Measurements from ENCODE around the gene PCSK4. TPM values are rescaled to one million over a fixed set of nuclear protein-coding genes. Genes with fewer than 3 reads are reported as not detected.

PCSK4 gene
- total RNA-seq, 1 experiment from 2014 or later: 11.1 TPM

DNA sequence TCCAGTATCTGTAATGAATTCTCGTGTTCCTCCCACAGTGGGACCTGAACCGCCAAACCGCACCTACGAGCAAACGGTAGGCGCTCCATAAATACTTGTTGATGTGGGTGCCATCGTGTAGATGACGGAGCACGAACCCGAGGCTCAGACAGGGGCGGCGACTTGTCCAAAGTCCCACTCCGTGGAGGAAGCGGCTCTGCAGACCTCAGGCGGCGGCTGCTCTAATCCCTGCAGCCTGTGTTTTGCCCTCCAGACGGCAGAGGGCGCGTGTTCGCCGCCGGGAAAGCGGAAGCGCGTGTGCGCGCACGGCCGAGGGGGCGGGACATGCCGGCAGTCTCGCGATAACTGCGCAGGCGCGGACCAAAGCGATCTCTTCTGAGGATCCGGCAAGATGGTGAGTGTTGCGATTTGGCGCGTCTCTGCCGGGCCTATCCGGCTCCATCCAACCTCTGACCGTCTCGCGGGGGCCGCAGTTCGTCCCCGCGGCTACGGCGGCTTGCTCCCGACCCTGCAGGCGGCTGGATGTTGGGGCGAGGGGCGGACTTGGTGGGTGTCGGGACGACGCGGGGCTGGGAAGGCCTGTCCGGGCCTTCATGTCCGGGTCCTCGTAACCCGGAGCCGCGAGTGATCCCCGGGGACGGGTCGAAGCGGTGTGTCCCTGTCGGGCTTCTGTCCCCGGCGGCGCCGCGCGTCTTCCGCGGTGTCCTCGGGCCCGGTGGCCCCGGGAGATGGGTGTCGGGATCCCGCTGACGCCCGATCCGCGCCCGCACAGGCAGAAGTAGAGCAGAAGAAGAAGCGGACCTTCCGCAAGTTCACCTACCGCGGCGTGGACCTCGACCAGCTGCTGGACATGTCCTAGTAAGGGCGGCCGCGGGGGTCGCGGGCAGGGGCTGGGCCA is 51.9 kb downstream of the PCSK4 start, which contains the start of gene RPS15 (continued):
- TF ChIP-seq CEBPB (IDR thresholded peaks at IDR 0.05; ENCODE audit: low read depth) (no peak), CBX3 (IDR thresholded peaks at IDR 0.05; ENCODE audit: low read depth) (peak; percentile 96), FOSL1 (IDR thresholded peaks at IDR 0.05; ENCODE audit: low read depth) (no peak; the same call in 1 of the 2 replicates), ZFX (IDR thresholded peaks at IDR 0.05) (peak; percentile 98), POLR2AphosphoS5 (IDR thresholded peaks at IDR 0.05; ENCODE audit: low read depth, low read length) (peak; percentile 99)

DNA sequence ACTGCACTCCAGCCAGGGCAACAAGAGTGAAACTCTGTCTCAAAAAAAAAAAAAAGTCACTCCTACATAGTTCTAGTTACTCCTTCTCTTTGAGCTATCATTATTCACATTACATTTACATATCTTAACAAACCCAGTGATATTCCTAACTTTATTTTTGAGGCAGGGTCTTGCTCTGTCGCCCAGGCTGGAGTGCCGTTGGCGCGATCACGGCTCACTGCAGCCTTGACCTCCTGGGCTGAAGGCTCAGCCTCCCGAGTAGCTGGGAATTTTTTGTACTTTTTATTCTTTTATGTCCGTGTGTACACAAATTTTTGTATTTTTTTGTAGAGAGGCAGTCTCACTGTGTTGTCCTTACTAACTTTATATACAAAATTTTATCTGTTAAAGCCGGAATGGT is 52.5 kb downstream of the PCSK4 start:
- Histone ChIP-seq H3K9me3 (ENCODE audit: control insufficient read depth in 1 of 2, insufficient read depth in 1 of 2, low read depth in 1 of 2, low read length in 2 of 2) (no peaks in the 10 kb centered on the region), H3K9me2 (ENCODE audit: insufficient read depth) (no peaks in the 10 kb centered on the region), H4K20me1 (ENCODE audit: insufficient read depth) (peaks cover 18% of the 10 kb centered on the region; the same call in 1 of the 2 replicates), H3K27ac (ENCODE audit: low read depth, low read length) (peak overlapping the region; percentile 82), H3K36me3 (ENCODE audit: control insufficient read depth in 1 of 2, insufficient read depth in 2 of 2, low read length in 2 of 2) (peaks cover 24 to 53% of the 10 kb centered on the region in 2 experiments), H3K27me3 (ENCODE audit: insufficient read depth, low read length) (no peaks in the 10 kb centered on the region), H3K4me1 (ENCODE audit: control insufficient read depth in 1 of 2, insufficient read depth in 2 of 2, low read length in 2 of 2) (peaks cover 35 to 53% of the 10 kb centered on the region in 2 experiments), H3K79me2 (ENCODE audit: insufficient read depth, low read length) (peaks cover 48% of the 10 kb centered on the region), H2AFZ (ENCODE audit: low read depth, low read length, poor library complexity, severe bottlenecking) (no peak overlapping the region), H3K4me2 (ENCODE audit: low read length) (peak overlapping the region; percentile 93), H3K9ac (ENCODE audit: low read length) (peak overlapping the region; percentile 98), H3K4me3 (replicated peaks in 1 of 2; ENCODE audit: low read depth in 1 of 2, low read length in 2 of 2) (peak overlapping the region; percentile 25 to 76)
- TF ChIP-seq EZH2phosphoT487 (IDR thresholded peaks at IDR 0.05; ENCODE audit: borderline replicate concordance) (no peak), YY1 (IDR thresholded peaks at IDR 0.05; ENCODE audit: extremely low read depth, insufficient replicate concordance, low read depth, low read length) (no peak), POLR2AphosphoS5 (IDR thresholded peaks at IDR 0.05; ENCODE audit: low read depth, low read length) (no peak), EGR1 (IDR thresholded peaks at IDR 0.05; ENCODE audit: low read depth) (no peak), FOSL1 (IDR thresholded peaks at IDR 0.05; ENCODE audit: low read depth) (no peak), EZH2 (IDR thresholded peaks at IDR 0.05) (no peak), CBX3 (IDR thresholded peaks at IDR 0.05; ENCODE audit: low read depth) (no peak), CEBPB (IDR thresholded peaks at IDR 0.05; ENCODE audit: low read depth) (no peak), RAD21 (IDR thresholded peaks at IDR 0.05; ENCODE audit: low read depth) (no peak), ELF1 (IDR thresholded peaks at IDR 0.05; ENCODE audit: borderline replicate concordance, low read depth) (no peak), TCF7L2 (IDR thresholded peaks at IDR 0.05; ENCODE audit: borderline replicate concordance, extremely low read depth, insufficient read depth, insufficient read length) (no peak)
- TF ChIP-seq, protein P1, sequence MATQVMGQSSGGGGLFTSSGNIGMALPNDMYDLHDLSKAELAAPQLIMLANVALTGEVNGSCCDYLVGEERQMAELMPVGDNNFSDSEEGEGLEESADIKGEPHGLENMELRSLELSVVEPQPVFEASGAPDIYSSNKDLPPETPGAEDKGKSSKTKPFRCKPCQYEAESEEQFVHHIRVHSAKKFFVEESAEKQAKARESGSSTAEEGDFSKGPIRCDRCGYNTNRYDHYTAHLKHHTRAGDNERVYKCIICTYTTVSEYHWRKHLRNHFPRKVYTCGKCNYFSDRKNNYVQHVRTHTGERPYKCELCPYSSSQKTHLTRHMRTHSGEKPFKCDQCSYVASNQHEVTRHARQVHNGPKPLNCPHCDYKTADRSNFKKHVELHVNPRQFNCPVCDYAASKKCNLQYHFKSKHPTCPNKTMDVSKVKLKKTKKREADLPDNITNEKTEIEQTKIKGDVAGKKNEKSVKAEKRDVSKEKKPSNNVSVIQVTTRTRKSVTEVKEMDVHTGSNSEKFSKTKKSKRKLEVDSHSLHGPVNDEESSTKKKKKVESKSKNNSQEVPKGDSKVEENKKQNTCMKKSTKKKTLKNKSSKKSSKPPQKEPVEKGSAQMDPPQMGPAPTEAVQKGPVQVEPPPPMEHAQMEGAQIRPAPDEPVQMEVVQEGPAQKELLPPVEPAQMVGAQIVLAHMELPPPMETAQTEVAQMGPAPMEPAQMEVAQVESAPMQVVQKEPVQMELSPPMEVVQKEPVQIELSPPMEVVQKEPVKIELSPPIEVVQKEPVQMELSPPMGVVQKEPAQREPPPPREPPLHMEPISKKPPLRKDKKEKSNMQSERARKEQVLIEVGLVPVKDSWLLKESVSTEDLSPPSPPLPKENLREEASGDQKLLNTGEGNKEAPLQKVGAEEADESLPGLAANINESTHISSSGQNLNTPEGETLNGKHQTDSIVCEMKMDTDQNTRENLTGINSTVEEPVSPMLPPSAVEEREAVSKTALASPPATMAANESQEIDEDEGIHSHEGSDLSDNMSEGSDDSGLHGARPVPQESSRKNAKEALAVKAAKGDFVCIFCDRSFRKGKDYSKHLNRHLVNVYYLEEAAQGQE (IDR thresholded peaks at IDR 0.05; ENCODE audit: low read depth): no peak
- TF ChIP-seq, protein P2, sequence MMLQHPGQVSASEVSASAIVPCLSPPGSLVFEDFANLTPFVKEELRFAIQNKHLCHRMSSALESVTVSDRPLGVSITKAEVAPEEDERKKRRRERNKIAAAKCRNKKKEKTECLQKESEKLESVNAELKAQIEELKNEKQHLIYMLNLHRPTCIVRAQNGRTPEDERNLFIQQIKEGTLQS (IDR thresholded peaks at IDR 0.05): no peak
- TF ChIP-seq, protein P3, sequence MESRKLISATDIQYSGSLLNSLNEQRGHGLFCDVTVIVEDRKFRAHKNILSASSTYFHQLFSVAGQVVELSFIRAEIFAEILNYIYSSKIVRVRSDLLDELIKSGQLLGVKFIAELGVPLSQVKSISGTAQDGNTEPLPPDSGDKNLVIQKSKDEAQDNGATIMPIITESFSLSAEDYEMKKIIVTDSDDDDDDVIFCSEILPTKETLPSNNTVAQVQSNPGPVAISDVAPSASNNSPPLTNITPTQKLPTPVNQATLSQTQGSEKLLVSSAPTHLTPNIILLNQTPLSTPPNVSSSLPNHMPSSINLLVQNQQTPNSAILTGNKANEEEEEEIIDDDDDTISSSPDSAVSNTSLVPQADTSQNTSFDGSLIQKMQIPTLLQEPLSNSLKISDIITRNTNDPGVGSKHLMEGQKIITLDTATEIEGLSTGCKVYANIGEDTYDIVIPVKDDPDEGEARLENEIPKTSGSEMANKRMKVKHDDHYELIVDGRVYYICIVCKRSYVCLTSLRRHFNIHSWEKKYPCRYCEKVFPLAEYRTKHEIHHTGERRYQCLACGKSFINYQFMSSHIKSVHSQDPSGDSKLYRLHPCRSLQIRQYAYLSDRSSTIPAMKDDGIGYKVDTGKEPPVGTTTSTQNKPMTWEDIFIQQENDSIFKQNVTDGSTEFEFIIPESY (IDR thresholded peaks at IDR 0.05; ENCODE audit: extremely low read depth, insufficient replicate concordance, low read length): no peak
- TF ChIP-seq, protein P4, sequence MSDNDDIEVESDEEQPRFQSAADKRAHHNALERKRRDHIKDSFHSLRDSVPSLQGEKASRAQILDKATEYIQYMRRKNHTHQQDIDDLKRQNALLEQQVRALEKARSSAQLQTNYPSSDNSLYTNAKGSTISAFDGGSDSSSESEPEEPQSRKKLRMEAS (IDR thresholded peaks at IDR 0.05): no peak
- CTCF ChIA-PET: interaction anchor here (1.1 kb wide), 1 partner anchor 15 kb away, joined by 4 read pairs; no protein-coding TSS in a partner anchor
- ATAC-seq (no peak), DNase-seq (ENCODE audit: low read depth, low spot score) (no peak)
- RAD21 ChIA-PET (ENCODE audit: low non-redundant PET in 1 of 2, low total read pairs in 2 of 2, uncharacterized antibody in 2 of 2, unreplicated experiment in 2 of 2): no interaction called here
- POLR2A ChIA-PET: no interaction called here
- intact Hi-C loops (cut with micrococcal nuclease): no loop called here
- no TSS peak for BruUV-seq (replicated peaks)
